Small intestine (tissue), 7 donors: ENCODE data around the gene ST8SIA2. TPM values are rescaled to one million over a fixed set of nuclear protein-coding genes. Genes with fewer than 3 reads are reported as not detected.

Experiments used
- DNase-seq, 2 donors: peaks; one replicate each; pipeline versions ENCODE4 v3.0.0 to v3.0.0-alpha.2; 2013
- FAIRE-seq: peaks from 2 replicates; lab custom pipeline; 2012; peaks lifted over from hg19 to GRCh38; lab: Jason Lieb, UNC
- H3K27ac ChIP-seq, 3 donors: one replicate each; pipeline ENCODE4 v1.5.1; 2013; ENCODE audit warnings: low read length in 2 of 3, mild to moderate bottlenecking in 2 of 3, control low read depth in 1 of 3, inconsistent platforms in 1 of 3, low read depth in 1 of 3, moderate library complexity in 1 of 3
- H3K27me3 ChIP-seq, 3 donors: one replicate each; pipeline ENCODE4 v1.6.1; 2013; ENCODE audit warnings: low read length in 3 of 3, inconsistent platforms in 1 of 3; ENCODE audit not compliant: control insufficient read depth in 3 of 3, insufficient read depth in 3 of 3
- H3K36me3 ChIP-seq, 3 donors: one replicate each; pipeline ENCODE4 v1.6.1; 2013; ENCODE audit warnings: low read length in 3 of 3, inconsistent platforms in 1 of 3, low read depth in 1 of 3, mild to moderate bottlenecking in 1 of 3, moderate library complexity in 1 of 3; ENCODE audit not compliant: control insufficient read depth in 3 of 3, insufficient read depth in 2 of 3
- H3K4me1 ChIP-seq, 3 donors: one replicate each; pipeline ENCODE4 v1.6.1; 2013; ENCODE audit warnings: low read length in 2 of 3, inconsistent platforms in 1 of 3, low read depth in 1 of 3, mild to moderate bottlenecking in 1 of 3, moderate library complexity in 1 of 3; ENCODE audit not compliant: control insufficient read depth in 3 of 3, insufficient read depth in 2 of 3
- H3K4me3 ChIP-seq, 3 donors: one replicate each; pipeline ENCODE4 v1.5.1; 2013; ENCODE audit warnings: low read length in 3 of 3, control low read depth in 1 of 3, inconsistent platforms in 1 of 3, low read depth in 1 of 3, mild to moderate bottlenecking in 1 of 3, moderate library complexity in 1 of 3
- H3K9me3 ChIP-seq, 2 donors: one replicate each; pipeline ENCODE4 v1.6.1; 2013; ENCODE audit warnings: low read depth in 1 of 2, low read length in 1 of 2; ENCODE audit not compliant: control insufficient read depth in 2 of 2, insufficient read depth in 1 of 2
- WGBS, 3 donors: extraction: QIAGEN DNeasy Blood & Tissue Kit; methylation state at CpG; one replicate each; pipeline ENCODE4 v1.1.7; 2013; 5-methylcytosine and 5-hydroxymethylcytosine counted together
- polyA plus RNA-seq, 4 donors: library from polyadenylated mRNA; stranded (reverse) in 3 of 4; unstranded in 1 of 4; fragments of 200-250 nt in 3 of 4; fragments of 120-200 nt in 1 of 4; gene quantifications; one replicate each; pipeline versions ENCODE4 v1.2.1 to v1.2.3, GENCODE V29; 2013
- donor health status: healthy with polysubstance abuse.
- donor health status: control.
- donor health status: control.
- donor health status: Bipolar disorder and iron deficiency.
- donor health status: healthy.

The ST8SIA2 gene
- polyA plus RNA-seq, 4 donors, result 0.01 to 0.65 TPM; not detected in 2

DNA sequence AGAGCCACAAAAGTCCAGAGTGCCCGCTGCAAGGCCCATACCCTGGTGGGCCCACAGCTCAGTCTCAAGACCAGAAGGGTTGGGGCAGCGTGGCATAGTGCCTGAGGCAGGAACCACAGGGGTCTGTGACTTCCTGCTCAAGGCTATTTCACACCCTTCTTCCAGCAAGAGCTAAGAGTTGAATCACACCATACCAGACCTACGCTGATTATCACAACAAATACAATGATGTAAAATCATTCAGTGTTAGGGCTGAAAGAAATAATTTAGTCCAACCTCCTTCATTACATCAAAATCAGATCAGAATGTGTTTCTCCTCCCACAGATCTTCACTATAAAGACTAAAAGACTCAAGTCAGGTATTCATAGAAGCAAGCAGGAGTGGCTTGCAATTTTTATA is 27.8 kb upstream of the ST8SIA2 start:
- peaks cover 0 to 4% (median 0%) of the 10 kb centered on the region in 3 donors for H3K4me1 ChIP-seq
- H3K9me3 ChIP-seq, result no peaks in the 10 kb centered on the region
- WGBS, 3 donors, result 57 to 82% (median 62%) methylated on average over 3 of the region's 3 CpGs
- FAIRE-seq (no peak), DNase-seq (no peak)
- no peak overlapping the region for H3K27ac ChIP-seq
- no peaks in the 10 kb centered on the region for H3K27me3 ChIP-seq
- H3K4me3 ChIP-seq, result no peak overlapping the region
- H3K36me3 ChIP-seq, result no peaks in the 10 kb centered on the region

DNA sequence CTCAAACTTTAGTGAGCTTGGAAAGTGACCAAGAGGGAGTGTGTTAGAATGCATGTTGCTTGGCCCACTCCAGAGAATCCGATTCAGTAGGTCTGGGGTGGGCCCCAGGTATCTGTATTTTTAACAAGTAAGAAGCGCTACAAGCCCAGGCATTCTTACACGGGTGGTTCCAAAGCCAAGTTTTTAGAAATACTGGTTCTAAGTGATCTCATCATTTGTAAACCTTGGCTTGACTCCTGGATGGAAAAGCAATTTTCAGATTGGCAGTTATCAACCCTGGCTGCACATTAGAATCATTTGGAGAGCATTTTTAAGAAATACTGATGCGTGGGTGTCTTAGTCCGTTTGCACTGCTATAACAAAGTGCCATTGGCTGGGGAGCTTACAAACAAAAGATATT is 27.3 kb upstream of the ST8SIA2 start:
- H3K4me3 ChIP-seq, result no peak overlapping the region
- H3K9me3 ChIP-seq, result no peaks in the 10 kb centered on the region
- H3K27me3 ChIP-seq, result no peaks in the 10 kb centered on the region
- FAIRE-seq, result no peak
- 79 to 92% (median 85%) methylated on average over 5 of the region's 5 CpGs for WGBS, 3 donors
- no peak overlapping the region for H3K27ac ChIP-seq
- peaks cover 0 to 4% (median 0%) of the 10 kb centered on the region in 3 donors for H3K4me1 ChIP-seq
- no peak for DNase-seq
- H3K36me3 ChIP-seq, result no peaks in the 10 kb centered on the region

DNA sequence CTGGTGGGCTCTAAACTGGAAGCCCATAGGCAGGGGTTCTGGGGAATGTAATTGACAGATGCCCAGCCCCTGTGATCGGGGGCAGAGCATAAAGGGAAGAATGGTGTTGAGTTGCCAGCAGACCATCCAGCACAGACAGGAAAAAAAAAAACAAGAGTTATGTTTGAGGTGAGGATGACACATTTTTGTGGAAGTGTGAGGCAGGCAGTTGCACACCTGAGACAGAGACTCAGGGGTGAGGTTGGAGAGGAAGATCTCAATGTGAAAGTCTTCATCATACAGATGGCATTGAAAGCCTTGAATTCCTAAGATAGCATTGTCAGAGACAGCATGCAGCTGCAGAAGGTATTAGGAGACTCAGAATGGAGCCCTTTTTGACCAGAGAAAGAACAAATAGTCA is 18.6 kb upstream of the ST8SIA2 start:
- no peak for FAIRE-seq
- H3K27me3 ChIP-seq, result peaks cover 0 to 4% (median 0%) of the 10 kb centered on the region in 3 donors
- 54 to 79% (median 76%) methylated on average over 1 of the region's 1 CpG for WGBS, 3 donors

DNA sequence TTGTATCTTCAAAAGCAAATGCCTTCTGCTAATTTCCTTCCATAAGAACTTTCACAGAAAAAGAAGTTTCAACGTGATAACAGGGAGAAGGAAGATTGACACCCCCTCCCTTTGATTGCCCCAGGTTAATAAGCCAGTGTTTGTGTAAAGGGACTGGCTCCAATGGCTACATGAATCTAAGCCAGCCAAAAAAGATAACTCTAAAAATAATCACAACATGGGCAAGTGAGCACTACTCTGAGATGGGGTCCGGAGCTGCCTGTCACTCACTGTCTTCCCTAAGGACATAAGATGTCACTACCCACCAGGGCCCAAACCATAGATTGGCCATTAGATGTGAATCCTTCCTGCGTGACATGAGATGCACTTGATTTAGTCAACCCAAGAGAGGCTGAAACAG is 17.6 kb upstream of the ST8SIA2 start:
- FAIRE-seq (no peak), DNase-seq (no peak)
- H3K4me3 ChIP-seq, result no peak overlapping the region
- H3K27me3 ChIP-seq, result peaks cover 0 to 4% (median 0%) of the 10 kb centered on the region in 3 donors
- 66 to 77% (median 68%) methylated on average over 3 of the region's 3 CpGs for WGBS, 3 donors
- H3K4me1 ChIP-seq, result no peaks in the 10 kb centered on the region
- H3K9me3 ChIP-seq, result no peaks in the 10 kb centered on the region
- H3K36me3 ChIP-seq, result no peaks in the 10 kb centered on the region
- H3K27ac ChIP-seq, result no peak overlapping the region

More for the DNA sequence above, 18.6 kb upstream of the ST8SIA2 start:
- no peak for DNase-seq
- no peaks in the 10 kb centered on the region for H3K4me1 ChIP-seq
- H3K9me3 ChIP-seq, result no peaks in the 10 kb centered on the region
- H3K4me3 ChIP-seq, result no peak overlapping the region
- H3K36me3 ChIP-seq, result no peaks in the 10 kb centered on the region
- no peak overlapping the region for H3K27ac ChIP-seq

DNA sequence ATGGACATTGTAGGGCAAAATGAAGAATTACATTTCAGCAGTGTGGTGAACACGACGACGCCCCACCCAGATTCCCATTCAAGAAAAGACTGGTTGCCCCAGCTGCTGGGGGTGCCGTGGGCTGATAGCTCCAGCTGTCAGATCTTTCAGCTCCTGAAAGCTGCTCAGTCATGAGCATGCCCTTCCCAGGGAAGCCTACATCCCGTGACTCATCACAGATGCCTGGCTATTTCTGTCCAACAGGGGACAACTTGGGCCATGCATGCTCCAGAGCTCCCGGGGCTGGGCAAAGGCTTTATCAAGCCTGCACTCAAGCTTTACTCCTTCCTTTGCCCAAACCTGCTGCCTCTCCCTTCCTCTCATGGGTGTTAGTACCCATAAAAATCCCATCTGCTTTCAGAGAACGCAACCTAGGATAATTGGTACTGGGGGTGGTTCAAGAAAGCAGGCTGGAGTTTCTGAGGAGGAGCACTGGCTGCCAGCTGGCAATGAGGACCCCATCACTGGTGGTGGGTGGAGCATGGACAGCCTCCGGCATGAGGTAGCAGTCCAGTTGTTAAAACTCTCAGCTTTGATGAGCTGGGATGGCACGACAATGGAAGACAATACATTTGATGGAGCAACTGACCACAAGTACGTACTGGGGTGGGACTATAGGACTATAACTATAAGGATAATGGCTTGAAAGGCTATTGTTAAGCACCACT is 16.4 kb upstream of the ST8SIA2 start:
- H3K9me3 ChIP-seq, result no peaks in the 10 kb centered on the region
- no peaks in the 10 kb centered on the region for H3K4me1 ChIP-seq
- FAIRE-seq (no peak), DNase-seq (no peak)
- H3K4me3 ChIP-seq, result no peak overlapping the region
- H3K27me3 ChIP-seq, result peaks cover 0 to 2% (median 0%) of the 10 kb centered on the region in 3 donors
- no peaks in the 10 kb centered on the region for H3K36me3 ChIP-seq
- 86 to 88% (median 86%) methylated on average over 10 of the region's 10 CpGs for WGBS, 3 donors
- H3K27ac ChIP-seq, result no peak overlapping the region

DNA sequence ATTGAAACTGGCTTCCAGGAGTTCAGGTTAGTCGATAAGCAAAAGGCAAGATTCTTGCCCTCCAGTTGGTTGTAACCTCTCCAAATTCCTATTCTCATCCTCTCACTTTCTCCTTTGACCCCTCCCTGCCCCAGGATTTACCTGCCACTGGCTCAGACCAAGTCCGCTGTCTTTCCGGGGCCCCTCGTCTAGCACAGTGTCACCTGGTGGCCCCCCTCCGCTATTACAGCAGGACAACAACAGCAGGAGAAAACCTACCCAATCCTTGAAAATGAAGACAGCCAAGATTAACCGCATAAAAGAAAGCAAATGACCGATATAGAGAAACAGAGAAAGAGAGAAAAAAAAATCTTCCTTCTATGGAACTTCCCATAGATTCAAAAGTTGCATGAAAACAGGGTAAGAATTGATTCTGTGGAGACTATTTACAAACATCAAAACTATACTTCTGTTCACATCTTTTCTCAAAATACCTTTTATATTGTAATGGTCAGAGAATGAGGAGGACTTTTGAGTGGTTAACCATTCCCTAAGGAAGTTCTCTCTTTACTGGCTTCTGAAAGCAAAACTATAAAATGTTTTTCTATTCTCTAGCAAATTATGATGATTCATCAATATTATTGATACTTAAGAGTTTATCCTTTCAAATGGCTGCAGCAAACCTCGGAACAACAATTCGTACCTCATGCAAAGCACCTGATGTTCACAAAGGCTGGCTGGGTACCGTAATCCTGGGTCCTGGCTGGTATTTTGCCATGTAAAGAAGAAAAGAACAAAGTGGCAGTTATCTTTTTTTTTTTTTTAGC is 10.0 kb upstream of the ST8SIA2 start:
- peak; percentile 15 to 38 for DNase-seq
- no peak overlapping the region for H3K27ac ChIP-seq

DNA sequence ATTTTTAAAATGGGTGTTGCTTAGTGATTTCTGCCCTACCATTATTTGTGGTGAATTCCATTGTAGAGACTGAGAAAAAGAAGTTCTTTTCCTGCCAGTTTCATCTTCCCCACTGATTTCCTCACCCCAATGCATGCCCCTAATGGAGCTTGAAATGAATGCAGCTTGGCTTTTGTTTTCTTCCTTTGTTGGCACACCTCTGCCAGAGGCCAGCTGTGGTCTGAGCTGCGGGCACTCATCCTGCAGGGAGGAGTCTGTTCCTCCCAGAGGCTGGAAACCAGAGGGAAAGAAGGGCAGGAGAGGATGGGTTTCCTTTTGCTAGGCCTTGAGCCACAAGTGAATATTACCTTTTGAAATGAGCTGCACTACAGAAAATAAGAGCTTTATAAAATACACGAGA is 9.3 kb upstream of the ST8SIA2 start:
- 51 to 76% (median 55%) methylated on average over 2 of the region's 2 CpGs for WGBS, 3 donors
- DNase-seq, result no peak
- Histone ChIP-seq H3K4me3 (no peak overlapping the region), H3K4me1 (no peaks in the 10 kb centered on the region), H3K9me3 (no peaks in the 10 kb centered on the region), H3K36me3 (no peaks in the 10 kb centered on the region), H3K27me3 (peaks cover 0 to 4% (median 3%) of the 10 kb centered on the region in 3 donors), H3K27ac (no peak overlapping the region)
- no peak for FAIRE-seq

More for the DNA sequence above, 10.0 kb upstream of the ST8SIA2 start:
- WGBS, 3 donors, result 32 to 39% (median 35%) methylated on average over 10 of the region's 10 CpGs
- H3K36me3 ChIP-seq, result no peaks in the 10 kb centered on the region
- peaks cover 0 to 4% (median 2%) of the 10 kb centered on the region in 3 donors for H3K27me3 ChIP-seq
- no peaks in the 10 kb centered on the region for H3K4me1 ChIP-seq
- H3K9me3 ChIP-seq, result no peaks in the 10 kb centered on the region
- H3K4me3 ChIP-seq, result no peak overlapping the region
- no peak for FAIRE-seq

DNA sequence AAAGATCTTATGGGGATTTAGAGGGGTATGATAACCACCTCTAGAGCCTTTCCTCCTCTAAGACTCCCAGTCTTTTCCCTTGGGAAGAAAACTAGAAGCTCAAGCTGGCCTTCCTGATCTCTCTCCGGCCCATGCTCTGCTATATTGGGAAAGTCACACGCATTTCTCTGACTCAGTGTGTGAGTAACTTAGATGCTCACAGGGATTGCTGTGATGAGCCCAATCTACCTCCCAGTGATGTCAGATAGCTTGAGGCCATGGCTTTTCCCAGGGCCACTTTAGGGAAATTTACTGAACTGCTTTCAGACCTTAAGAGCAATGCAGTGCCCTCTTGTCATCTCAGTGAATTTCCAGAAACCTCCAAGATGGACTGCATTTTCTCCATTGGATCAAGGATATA is 8.6 kb upstream of the ST8SIA2 start:
- H3K4me3 ChIP-seq, result no peak overlapping the region
- H3K27ac ChIP-seq, result no peak overlapping the region
- no peak for DNase-seq
- H3K36me3 ChIP-seq, result no peaks in the 10 kb centered on the region
- FAIRE-seq, result no peak
- no peaks in the 10 kb centered on the region for H3K9me3 ChIP-seq
- peaks cover 0 to 6% (median 3%) of the 10 kb centered on the region in 3 donors for H3K27me3 ChIP-seq
- 76 to 91% (median 87%) methylated on average over 2 of the region's 2 CpGs for WGBS, 3 donors
- H3K4me1 ChIP-seq, result no peaks in the 10 kb centered on the region
